WTC11 (cell line): ENCODE data around the gene PGGT1B. TPM values are rescaled to one million over a fixed set of nuclear protein-coding genes. Genes with fewer than 3 reads are reported as not detected.

ENCODE experiments used
- ATAC-seq: fragments of 200-7000 bp; cut with Tn5 transposase; 2 replicates; pipeline ENCODE4 v1.10.0; 2021; ENCODE audit warnings: mild to moderate bottlenecking, moderate library complexity
- CTCF ChIA-PET: fragments of 300-600 bp; sonication (Branson Sonifier 250); formaldehyde crosslinking; loops from one replicate; lab custom pipeline; 2021; ENCODE audit warnings: antibody characterized with exemption; lab: Charles Lee
- POLR2A ChIA-PET: fragments of 350-600 bp; sonication (Branson Sonifier 250); formaldehyde crosslinking; loops from one replicate; lab custom pipeline; 2021; ENCODE audit warnings: antibody characterized with exemption; lab: Charles Lee
- DNase-seq: peaks from one replicate; pipeline ENCODE4 v3.0.0; 2021; ENCODE audit warnings: low spot score
- H3K27ac Mint-ChIP-seq: 2 replicates; pipeline ENCODE4 v1.8.0; 2021; ENCODE audit warnings: mixed read lengths
- H3K27me3 Mint-ChIP-seq: 2 replicates; pipeline ENCODE4 v1.8.0; 2021; ENCODE audit warnings: low read depth, mild to moderate bottlenecking, moderate library complexity, mixed read lengths
- H3K36me3 Mint-ChIP-seq: 2 replicates; pipeline ENCODE4 v1.8.0; 2021; ENCODE audit warnings: mixed read lengths
- H3K4me1 Mint-ChIP-seq: 2 replicates; pipeline ENCODE4 v1.8.0; 2022; ENCODE audit warnings: mixed read lengths
- H3K4me3 Mint-ChIP-seq: 2 replicates; pipeline ENCODE4 v1.8.0; 2021; ENCODE audit warnings: mild to moderate bottlenecking, moderate library complexity, mixed read lengths
- H3K9me3 Mint-ChIP-seq: 2 replicates; pipeline ENCODE4 v1.8.0; 2021; ENCODE audit warnings: mixed read lengths
- ATF3 ChIP-seq: sonication (generic); formaldehyde crosslinking; conservative IDR thresholded peaks from 2 replicates; pipeline ENCODE4 v1.8.1; 2022; ENCODE audit warnings: mild to moderate bottlenecking, missing genetic modification reagents
- CBFB ChIP-seq: sonication (generic); formaldehyde crosslinking; IDR thresholded peaks from 2 replicates; pipeline ENCODE4 v1.8.1; 2022; ENCODE audit warnings: mild to moderate bottlenecking, low read depth, missing genetic modification reagents
- CREB1 ChIP-seq: sonication (generic); formaldehyde crosslinking; IDR thresholded peaks from 2 replicates; pipeline ENCODE4 v1.8.0; 2023; ENCODE audit warnings: mild to moderate bottlenecking, missing genetic modification reagents
- ELF4 ChIP-seq: sonication (generic); formaldehyde crosslinking; IDR thresholded peaks from 2 replicates; pipeline ENCODE4 v1.8.1; 2022; ENCODE audit warnings: low read depth, mild to moderate bottlenecking, moderate library complexity, missing genetic modification reagents
- ERG ChIP-seq: fragments of 250-450 bp; sonication (Bioruptor Pico); IDR thresholded peaks from 2 replicates; pipeline ENCODE4 v1.8.0; 2021; ENCODE audit warnings: mild to moderate bottlenecking
- ESRRA ChIP-seq: sonication (generic); formaldehyde crosslinking; IDR thresholded peaks from 2 replicates; pipeline ENCODE4 v1.8.1; 2022; ENCODE audit warnings: mild to moderate bottlenecking, missing genetic modification reagents, borderline replicate concordance
- GABPB1 ChIP-seq: sonication (generic); formaldehyde crosslinking; IDR thresholded peaks from 2 replicates; pipeline ENCODE4 v1.8.1; 2023; ENCODE audit warnings: mild to moderate bottlenecking, missing genetic modification reagents
- MAX ChIP-seq: sonication (generic); formaldehyde crosslinking; IDR thresholded peaks from 2 replicates; pipeline ENCODE4 v1.8.0; 2022; ENCODE audit warnings: mild to moderate bottlenecking, missing genetic modification reagents
- OVOL2 ChIP-seq: fragments of 250-450 bp; sonication (Bioruptor Pico); IDR thresholded peaks from 2 replicates; pipeline ENCODE4 v1.9.0; 2021; ENCODE audit warnings: mild to moderate bottlenecking, borderline replicate concordance
- RELA ChIP-seq: sonication (generic); formaldehyde crosslinking; IDR thresholded peaks from 2 replicates; pipeline ENCODE4 v1.8.1; 2022; ENCODE audit warnings: missing genetic modification reagents, mild to moderate bottlenecking, borderline replicate concordance
- STAT6 ChIP-seq: sonication (generic); formaldehyde crosslinking; conservative IDR thresholded peaks from 2 replicates; pipeline ENCODE4 v1.8.1; 2023; ENCODE audit warnings: mild to moderate bottlenecking, low read depth, missing genetic modification reagents, moderate library complexity
- USF1 ChIP-seq: sonication (generic); formaldehyde crosslinking; IDR thresholded peaks from 2 replicates; pipeline ENCODE4 v1.8.0; 2022; ENCODE audit warnings: mild to moderate bottlenecking, missing genetic modification reagents
- USF2 ChIP-seq: sonication (generic); formaldehyde crosslinking; IDR thresholded peaks from 2 replicates; pipeline ENCODE4 v1.8.1; 2023; ENCODE audit warnings: mild to moderate bottlenecking, missing genetic modification reagents, moderate library complexity
- ZMAT4 ChIP-seq: fragments of 250-450 bp; sonication (Bioruptor Pico); IDR thresholded peaks from 2 replicates; pipeline ENCODE4 v1.9.0; 2021; ENCODE audit warnings: mild to moderate bottlenecking
- ZNF263 ChIP-seq: sonication (generic); formaldehyde crosslinking; IDR thresholded peaks from 2 replicates; pipeline ENCODE4 v1.8.1; 2022; ENCODE audit warnings: low read depth, mild to moderate bottlenecking, moderate library complexity, missing genetic modification reagents
- ZNF396 ChIP-seq: fragments of 250-450 bp; sonication (Bioruptor Pico); IDR thresholded peaks from 2 replicates; pipeline ENCODE4 v1.8.0; 2021; ENCODE audit warnings: mild to moderate bottlenecking, moderate library complexity, borderline replicate concordance
- total RNA-seq: library from RNA; stranded (reverse); gene quantifications from 3 replicates; pipeline ENCODE4 v1.2.3, GENCODE V29; 2021

Gene PGGT1B
- total RNA-seq, 1 experiment from 2014 or later = 43.0 TPM

GRCh38 chr5:115169487-115170133 is 93.1 kb downstream of the PGGT1B start, which contains the start of gene TRIM36 (continued):
- TF ChIP-seq USF1 (CRISPR knock-in tag) (0 out of 2 replicates have a peak, but pooled peaks have one; percentile 10), GABPB1 (CRISPR knock-in tag) (peak; percentile 54; the same call in 1 of the 2 replicates), ZNF396 (no peak), ZMAT4 (CRISPR knock-in tag) (no peak), ELF4 (CRISPR knock-in tag) (no peak), CREB1 (CRISPR knock-in tag) (0 out of 2 replicates have a peak, but pooled peaks have one; percentile 76), MAX (peak; percentile 92), ESRRA (CRISPR knock-in tag) (peak; percentile 64; the same call in 1 of the 2 replicates), ATF3 (CRISPR knock-in tag) (no peak), USF2 (0 out of 2 replicates have a peak, but pooled peaks have one; percentile 48), RELA (peak; percentile 71; the same call in 1 of the 2 replicates), ZNF263 (CRISPR knock-in tag) (no peak), OVOL2 (CRISPR knock-in tag) (no peak), ERG (CRISPR knock-in tag) (no peak), STAT6 (CRISPR knock-in tag) (no peak)

GRCh38 chr5:115168829-115169486 is 93.7 kb downstream of the PGGT1B start:
- ATAC-seq (peak; percentile 11), DNase-seq (peak; percentile 59)
- peaks cover 51% of the 10 kb centered on the region for H3K27me3 Mint-ChIP-seq
- ChIA-PET CTCF (interaction anchor here (0.7 to 1.0 kb wide), 3 partner anchors 18 to 100 kb away, joined by 3 to 6 read pairs (median 4); no protein-coding TSS in a partner anchor), POLR2A (interaction anchor here (0.5 to 3.2 kb wide), 7 partner anchors 9 to 200 kb away, joined by 3 to 27 read pairs (median 4); partner anchors contain the start of gene CCDC112)
- peak overlapping the region; percentile 85 for H3K4me3 Mint-ChIP-seq
- peaks cover 14% of the 10 kb centered on the region for H3K4me1 Mint-ChIP-seq
- H3K9me3 Mint-ChIP-seq = peaks cover 43% of the 10 kb centered on the region
- peaks cover 49% of the 10 kb centered on the region for H3K36me3 Mint-ChIP-seq
- TF ChIP-seq CBFB (no peak), ELF4 (CRISPR knock-in tag) (peak; percentile 7; the same call in 1 of the 2 replicates)
- TF ChIP-seq, all 79 proteins: peak for 1
- H3K27ac Mint-ChIP-seq = no peak overlapping the region
